Measurements from ENCODE around the gene PDXK.

Gene PDXK

GRCh38 chr21:43744725-43745124, 25.8 kb downstream of the PDXK start:
- no peak for DNase-seq

DNA sequence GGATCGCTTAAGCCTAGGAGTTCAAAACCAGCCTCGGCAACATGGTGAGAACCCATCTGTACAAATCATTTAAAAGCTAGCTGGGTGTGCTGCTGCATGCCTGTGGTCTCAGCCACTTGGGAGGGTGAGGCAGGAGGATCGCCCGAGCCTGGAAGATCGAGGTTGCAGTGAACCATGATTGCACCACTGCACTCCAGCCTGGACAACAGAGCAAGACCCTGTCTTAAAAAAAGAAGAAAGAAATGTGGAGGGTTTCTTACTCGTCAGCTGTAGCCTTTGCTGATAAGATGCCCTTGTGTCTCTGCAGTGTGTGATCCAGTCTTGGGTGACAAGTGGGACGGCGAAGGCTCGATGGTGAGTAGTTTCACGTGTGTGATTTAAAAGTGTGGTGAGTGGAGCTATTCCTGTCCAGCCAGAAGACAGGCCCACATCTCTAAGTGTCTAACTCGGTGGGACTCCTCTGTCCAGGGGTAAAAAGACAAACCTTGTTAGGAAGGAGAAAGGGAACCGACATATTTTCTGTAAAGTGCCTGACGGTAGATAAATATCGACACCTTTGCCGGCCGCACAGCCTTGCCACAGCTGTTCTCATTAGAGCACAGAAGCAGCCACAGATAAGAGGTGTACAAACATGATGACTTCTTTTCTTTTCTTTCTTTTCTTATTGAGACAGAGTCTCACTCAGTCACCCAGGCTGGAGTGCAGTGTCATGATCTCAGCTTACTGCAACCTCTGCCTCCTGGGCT, 27.0 kb downstream of the PDXK start:
- no peak for DNase-seq

DNA sequence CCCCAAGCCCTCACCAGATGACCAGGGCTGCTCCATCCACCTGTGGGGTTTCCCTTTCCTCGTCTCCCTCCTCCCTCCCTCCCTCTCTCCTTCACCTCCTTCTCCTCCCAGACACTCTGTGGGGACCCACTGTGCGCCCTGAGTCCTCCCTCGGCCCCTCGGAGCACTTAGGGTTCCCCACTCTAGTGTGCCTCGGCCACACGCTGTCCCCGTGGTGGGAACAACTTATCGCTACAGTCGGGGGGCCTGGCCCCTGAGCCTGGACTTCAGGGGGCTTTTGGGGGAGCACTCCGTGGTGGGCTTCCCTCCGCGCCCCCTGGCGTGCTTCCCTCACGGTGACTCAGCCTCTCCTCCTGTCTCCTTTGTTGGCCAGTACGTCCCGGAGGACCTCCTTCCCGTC, 29.7 kb downstream of the PDXK start:
- DNase-seq: no peak

GRCh38 chr21:43749651-43750262, 30.8 kb downstream of the PDXK start:
- DNase-seq: no peak

DNA sequence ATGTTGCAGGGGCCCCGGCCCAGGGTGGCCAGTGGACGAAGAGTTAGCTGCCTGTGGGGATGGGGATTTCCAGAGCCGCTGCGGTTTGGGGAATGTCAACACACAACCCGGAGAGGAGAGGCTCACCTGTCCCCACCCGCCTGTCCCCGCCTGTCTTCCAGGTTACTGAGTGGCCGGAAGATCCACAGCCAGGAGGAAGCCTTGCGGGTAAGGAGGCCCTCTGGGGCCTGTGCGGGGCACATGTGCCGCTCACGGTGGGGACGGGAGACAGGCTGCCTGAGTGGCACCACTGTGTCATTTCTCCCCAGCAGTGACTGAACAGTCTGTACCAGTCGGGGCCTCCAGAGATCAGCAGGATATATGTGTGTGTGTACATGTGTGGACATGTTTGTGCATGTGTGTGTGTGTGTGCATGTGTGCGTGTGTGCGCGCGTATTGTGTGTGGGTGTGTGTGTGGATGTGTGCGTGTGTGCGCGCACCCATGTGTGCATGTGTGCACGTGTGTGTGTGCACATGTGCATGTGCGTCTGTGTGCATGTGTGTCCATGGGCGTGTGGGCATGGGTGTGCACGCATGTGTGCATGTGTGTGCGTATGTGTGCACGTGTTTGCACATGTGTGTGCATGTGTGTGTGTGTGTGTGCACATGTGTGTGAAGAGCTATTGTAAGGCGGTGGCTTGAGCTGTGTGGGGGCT, 31.6 kb downstream of the PDXK start:
- DNase-seq: no peak

DNA sequence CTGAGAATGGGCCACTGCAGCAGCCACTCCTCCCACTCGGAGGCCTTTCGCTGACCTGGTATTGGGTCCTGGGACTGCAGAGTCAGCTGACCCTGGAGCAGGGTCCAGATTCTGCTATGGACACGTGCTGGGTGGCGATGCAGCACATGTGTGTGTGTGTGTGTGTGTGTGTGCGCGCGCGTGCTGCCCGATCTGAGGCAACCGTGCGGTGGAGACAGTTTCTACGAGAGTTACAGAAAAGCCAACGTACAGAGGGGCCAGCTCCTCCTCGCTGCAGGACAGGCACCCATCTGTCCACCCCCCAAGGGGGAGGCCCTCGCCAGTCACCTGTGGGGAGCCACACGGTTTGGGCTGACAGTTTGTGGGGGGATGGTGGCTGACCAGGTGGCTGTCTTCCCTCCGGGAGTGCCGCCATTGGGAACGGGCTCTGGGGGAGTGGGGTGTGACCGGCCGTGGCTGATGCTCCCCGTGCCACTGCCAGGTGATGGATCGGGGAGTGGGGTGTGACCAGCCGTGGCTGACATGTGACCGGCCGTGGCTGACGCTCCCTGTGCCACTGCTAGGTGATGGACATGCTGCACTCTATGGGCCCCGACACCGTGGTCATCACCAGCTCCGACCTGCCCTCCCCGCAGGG, 33.1 kb downstream of the PDXK start:
- DNase-seq: no peak

- no peak for DNase-seq
Observed at GRCh38 chr21:43752758-43753438, 34.0 kb downstream of the PDXK start.

DNA sequence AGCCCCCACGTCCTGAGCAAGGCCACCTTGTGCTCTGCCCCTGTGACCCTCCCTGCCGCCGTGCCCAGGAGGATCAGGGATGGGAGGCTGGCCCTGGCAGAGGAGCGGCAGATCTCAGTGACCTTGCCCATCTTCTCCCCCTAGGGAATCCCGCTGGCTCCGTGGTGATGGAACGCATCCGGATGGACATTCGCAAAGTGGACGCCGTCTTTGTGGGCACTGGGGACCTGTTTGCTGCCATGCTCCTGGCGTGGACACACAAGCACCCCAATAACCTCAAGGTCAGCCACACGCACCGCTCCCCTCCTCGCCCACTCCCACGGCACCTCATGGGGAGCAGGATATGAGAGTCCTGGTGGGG, 34.5 kb downstream of the PDXK start:
- no peak for DNase-seq

DNA sequence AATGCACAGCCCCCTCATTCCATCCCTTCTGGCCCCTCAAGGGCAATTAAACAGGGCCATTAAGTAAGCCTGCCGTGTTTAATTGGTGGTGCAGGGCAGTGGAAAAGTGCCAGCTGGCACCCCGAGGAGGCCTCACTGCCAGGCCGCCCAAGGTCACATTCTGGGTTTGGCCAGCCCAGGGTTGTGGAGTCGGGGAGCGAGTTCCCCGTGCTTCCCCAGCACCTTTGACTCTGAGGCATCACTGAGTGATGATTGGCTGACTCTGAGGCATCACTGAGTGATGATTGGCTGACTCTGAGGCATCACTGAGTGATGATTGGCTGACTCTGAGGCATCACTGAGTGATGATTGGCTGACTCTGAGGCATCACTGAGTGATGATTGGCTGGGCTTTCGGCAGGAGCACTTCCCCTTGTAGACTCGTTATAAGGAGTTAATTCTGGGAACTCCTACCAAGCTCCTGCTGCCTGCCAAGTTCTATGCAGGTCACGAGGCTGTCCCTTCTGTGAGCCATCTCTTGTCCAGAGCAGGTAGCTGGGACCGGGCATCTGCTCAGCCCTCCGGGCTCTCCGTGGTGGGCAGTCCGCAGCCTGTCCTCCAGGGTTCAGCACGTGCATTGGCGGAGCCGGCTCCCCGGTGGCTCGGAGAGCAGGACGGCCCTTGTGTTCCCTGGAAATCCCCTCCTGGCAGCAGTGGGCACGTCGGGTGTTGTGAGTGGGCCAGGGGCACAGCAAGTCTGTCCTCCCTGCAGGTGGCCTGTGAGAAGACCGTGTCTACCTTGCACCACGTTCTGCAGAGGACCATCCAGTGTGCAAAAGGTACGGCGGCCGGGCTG, 36.2 kb downstream of the PDXK start:
- DNase-seq: no peak

GRCh38 chr21:43755820-43756594, 37.1 kb downstream of the PDXK start:
- no peak for DNase-seq

DNA sequence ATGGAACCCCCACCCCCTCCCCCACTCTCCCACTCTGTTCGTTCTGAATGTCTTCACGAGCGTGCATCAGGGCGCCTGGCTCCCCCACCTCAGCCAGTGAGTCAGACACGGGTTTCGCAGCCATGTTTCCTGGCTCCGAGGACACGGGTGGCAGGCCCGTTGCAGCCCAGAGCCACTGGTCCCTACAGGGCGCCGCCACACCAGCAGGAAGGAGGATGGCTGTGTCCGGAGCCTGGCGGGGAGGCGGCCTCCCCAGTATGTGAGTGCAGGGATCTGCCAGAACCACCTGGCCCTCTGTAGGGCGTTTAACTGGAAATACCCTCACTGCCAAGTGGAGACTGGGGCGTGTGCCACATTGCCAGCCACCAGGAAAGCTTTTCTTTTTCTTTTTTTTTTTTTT, 38.7 kb downstream of the PDXK start:
- DNase-seq: no peak

DNA sequence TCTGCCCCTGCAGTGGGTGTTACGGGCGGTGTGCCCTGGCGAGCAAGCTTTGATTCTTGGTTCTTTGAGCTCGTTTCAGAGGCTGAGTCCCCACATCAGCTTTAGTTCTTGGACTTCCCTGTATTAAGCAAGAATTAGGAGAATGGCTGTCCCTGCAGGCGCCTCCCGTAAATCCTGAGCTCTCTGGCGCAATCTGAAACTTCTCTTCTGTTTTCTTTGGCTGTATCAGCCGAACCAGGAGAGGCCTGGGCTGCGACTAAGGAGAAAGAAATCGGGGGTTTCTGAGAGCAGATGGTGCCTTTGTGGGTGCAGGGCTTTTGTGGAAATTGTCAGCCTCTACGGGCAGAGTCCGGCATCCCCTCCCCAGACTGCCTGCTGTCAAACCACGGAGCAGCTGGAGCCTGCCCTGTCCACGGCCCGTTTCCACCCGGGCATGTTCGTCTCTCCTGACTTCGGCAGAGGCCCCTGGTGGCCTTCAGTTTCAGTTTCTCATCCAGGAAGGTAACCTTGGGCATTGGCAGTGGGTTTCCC, 39.2 kb downstream of the PDXK start:
- no peak for DNase-seq

- no peak for DNase-seq
Observed at GRCh38 chr21:43758811-43759210, 39.9 kb downstream of the PDXK start.

GRCh38 chr21:43759651-43760050, 40.7 kb downstream of the PDXK start:
- no peak for DNase-seq

DNA sequence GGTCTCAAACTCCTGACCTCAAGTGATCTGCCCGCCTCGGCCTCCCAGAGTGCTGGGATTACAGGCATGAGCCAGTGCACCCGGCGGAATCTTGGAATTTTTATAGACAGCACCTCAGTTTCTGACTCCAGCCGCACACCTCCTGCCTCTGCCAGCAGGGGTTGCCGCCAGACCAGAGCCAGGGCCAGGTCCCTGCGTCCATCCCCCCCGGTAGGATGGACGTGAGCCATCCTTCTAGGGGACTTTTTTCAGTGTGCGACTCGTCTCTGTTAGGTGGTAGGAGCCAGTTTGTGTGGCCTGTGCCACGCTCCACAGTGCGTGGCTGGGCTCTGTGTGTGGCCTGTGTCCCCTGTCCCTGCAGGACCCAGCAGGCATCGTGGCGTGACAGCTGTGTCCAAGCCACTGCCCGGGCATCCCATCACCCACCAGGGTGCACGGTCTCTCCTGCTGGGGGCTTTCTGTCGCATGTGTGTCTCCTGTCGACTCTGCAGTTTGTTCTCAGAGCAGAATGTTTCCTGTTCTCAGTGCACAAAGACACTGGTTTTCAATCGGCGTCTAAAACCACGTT, 41.5 kb downstream of the PDXK start:
- DNase-seq: no peak

GRCh38 chr21:43761886-43762285, 43.0 kb downstream of the PDXK start:
- no peak for DNase-seq

DNA sequence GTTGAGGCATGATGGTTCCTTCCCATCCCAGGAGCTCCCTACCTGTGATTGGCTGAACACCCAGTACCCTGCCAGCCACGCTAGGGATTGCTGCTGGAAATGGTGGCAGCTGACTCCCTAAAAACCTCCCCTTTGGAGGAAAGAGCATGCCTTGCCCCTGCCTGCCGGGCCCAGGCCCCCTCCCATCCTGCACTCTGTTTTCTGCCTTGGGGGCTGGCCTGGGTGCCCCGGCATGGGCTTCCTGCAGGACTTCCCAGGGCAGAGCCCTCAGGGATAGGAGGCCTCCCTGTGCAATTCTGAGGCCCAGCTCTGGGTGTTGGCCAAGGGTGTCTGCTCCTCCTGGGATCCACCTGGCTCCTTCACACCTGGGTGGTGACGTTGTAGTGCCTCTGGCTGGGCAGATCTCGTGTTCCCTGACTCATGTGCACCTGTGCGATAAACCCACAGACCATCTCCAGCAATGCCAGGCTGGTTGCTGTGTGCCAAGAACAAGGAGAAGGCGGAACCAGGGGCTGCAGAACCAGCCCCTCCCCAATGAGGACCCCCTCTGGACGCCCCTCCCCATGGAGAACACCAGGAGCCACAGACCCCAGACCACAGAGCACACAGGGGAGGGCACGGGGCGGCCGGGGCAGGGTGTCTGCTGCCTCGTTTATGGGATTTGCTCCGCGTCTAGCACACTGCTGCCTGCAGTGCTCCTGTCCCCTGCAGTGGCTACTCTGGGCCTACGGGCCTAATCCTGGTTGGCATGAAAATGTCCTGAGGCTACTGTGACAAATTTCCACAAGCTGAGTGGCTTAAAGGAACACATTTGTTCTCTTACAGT, 43.6 kb downstream of the PDXK start:
- no peak for DNase-seq

DNA sequence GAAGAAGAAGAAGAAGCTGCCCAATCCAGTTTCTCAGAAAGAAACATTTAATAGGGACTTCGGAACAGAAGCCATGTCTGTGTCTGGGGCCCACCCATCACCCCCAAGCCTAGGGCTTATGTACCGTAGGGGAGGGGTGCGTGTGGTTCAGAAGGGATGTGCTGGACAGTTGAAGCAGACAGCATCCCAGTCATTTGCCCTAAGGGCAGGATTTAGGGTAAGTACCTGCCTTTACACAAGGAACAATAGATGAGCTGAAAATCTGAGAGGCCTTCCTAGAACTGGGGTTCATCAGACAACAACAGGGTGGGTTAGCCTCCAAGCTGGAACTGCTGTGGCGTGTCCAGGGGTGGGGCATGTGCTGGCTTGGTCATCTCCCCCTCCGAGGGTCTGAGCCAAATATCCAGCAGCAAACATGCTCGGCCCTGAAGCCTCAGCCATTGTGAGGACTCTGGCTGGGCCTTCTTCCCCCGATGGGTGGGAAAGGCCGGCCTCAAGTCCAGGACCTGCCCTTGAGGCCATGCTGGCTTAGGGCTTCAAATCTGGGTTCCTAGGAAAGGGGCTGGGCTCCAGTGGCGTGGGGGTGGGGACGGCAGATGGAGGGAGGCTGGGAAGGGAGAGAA, 45.1 kb downstream of the PDXK start:
- DNase-seq: no peak
